Effector memory CD4-positive, alpha-beta T cell (primary cell): ENCODE results near the gene LEFTY1.
"Not testable (repeated sequence)": the region's sequence is repeated elsewhere in the genome, so short reads cannot be mapped to it uniquely, and the experiment has no call there.

Experiments used
- DNase-seq, 3 donors: peaks; one replicate each; pipeline ENCODE4 v3.0.0-alpha.2; 2020
- H3K27ac ChIP-seq: 2 replicates; pipeline ENCODE4 v1.7.0; 2013; ENCODE audit warnings: mild to moderate bottlenecking, low read length, moderate library complexity; ENCODE audit not compliant: insufficient read depth, poor library complexity, severe bottlenecking
- H3K27me3 ChIP-seq: replicated peaks from 2 replicates; pipeline ENCODE4 v1.7.0; 2013; ENCODE audit warnings: mild to moderate bottlenecking, low read length; ENCODE audit not compliant: insufficient read depth, control insufficient read depth, poor library complexity, severe bottlenecking
- H3K36me3 ChIP-seq: 2 replicates; pipeline ENCODE4 v1.7.0; 2013; ENCODE audit warnings: mild to moderate bottlenecking, low read length, moderate library complexity; ENCODE audit not compliant: control insufficient read depth, insufficient read depth
- H3K4me1 ChIP-seq: 2 replicates; pipeline ENCODE4 v1.7.0; 2013; ENCODE audit warnings: low read length, mild to moderate bottlenecking; ENCODE audit not compliant: control insufficient read depth, insufficient read depth, poor library complexity, severe bottlenecking
- H3K4me3 ChIP-seq: 2 replicates; pipeline ENCODE4 v1.7.0; 2013; ENCODE audit warnings: low read length, low read depth, mild to moderate bottlenecking; ENCODE audit not compliant: insufficient read depth, poor library complexity, severe bottlenecking
- H3K9me3 ChIP-seq: 2 replicates; pipeline ENCODE4 v1.7.0; 2013; ENCODE audit warnings: mild to moderate bottlenecking, low read length, moderate library complexity; ENCODE audit not compliant: control insufficient read depth
- total RNA-seq, 3 donors: gene quantifications; one replicate each; lab custom pipeline; 2026; lab: John Stamatoyannopoulos, UW

Gene LEFTY1
- total RNA-seq = 0 to 0.09 (median 0) reads per million in 3 donors

- Histone ChIP-seq H3K4me1 (no peaks in the 10 kb centered on the region), H3K27ac (no peak within 1 kb of the TSS), H3K36me3 (no peaks in the 10 kb centered on the region), H3K27me3 (no peaks in the 10 kb centered on the region), H3K4me3 (no peak within 1 kb of the TSS), H3K9me3 (no peaks in the 10 kb centered on the region)
- DNase-seq = no peak
Observed at GRCh38 chr1:225888898-225889601, at the start of gene LEFTY1. TSS of gene LEFTY1 (minus strand) at chr1:225889146. CDS start at chr1:225889066, 80 bp downstream.

GRCh38 chr1:225937048-225937968 lies 48.4 kb upstream of the LEFTY1 start:
- H3K27me3 ChIP-seq = no peaks in the 10 kb centered on the region
- no peak overlapping the region for H3K4me3 ChIP-seq
- DNase-seq = no peak
- H3K9me3 ChIP-seq = no peaks in the 10 kb centered on the region
- H3K36me3 ChIP-seq = no peaks in the 10 kb centered on the region
- no peak overlapping the region for H3K27ac ChIP-seq
- H3K4me1 ChIP-seq = no peaks in the 10 kb centered on the region

GRCh38 chr1:225936523-225936922 lies 47.6 kb upstream of the LEFTY1 start:
- H3K4me1 ChIP-seq = no peaks in the 10 kb centered on the region
- no peak overlapping the region for H3K4me3 ChIP-seq
- DNase-seq = no peak
- no peaks in the 10 kb centered on the region for H3K27me3 ChIP-seq
- H3K36me3 ChIP-seq = no peaks in the 10 kb centered on the region
- no peak overlapping the region for H3K27ac ChIP-seq
- no peaks in the 10 kb centered on the region for H3K9me3 ChIP-seq

- H3K27me3 ChIP-seq, H3K27ac ChIP-seq, H3K36me3 ChIP-seq, DNase-seq, H3K4me1 ChIP-seq, H3K9me3 ChIP-seq, H3K4me3 ChIP-seq: not testable (repeated sequence)
Observed at GRCh38 chr1:225936086-225936485, 47.1 kb upstream of the LEFTY1 start.

- Histone ChIP-seq H3K36me3 (no peaks in the 10 kb centered on the region), H3K4me1 (no peaks in the 10 kb centered on the region), H3K27ac (no peak overlapping the region), H3K9me3 (no peaks in the 10 kb centered on the region), H3K27me3 (no peaks in the 10 kb centered on the region), H3K4me3 (no peak overlapping the region)
- DNase-seq = no peak
Observed at GRCh38 chr1:225934711-225935110, 45.8 kb upstream of the LEFTY1 start.

GRCh38 chr1:225933072-225933471 lies 44.1 kb upstream of the LEFTY1 start:
- no peak overlapping the region for H3K4me3 ChIP-seq

GRCh38 chr1:225931270-225932136 lies 42.6 kb upstream of the LEFTY1 start:
- no peak overlapping the region for H3K4me3 ChIP-seq
- H3K27ac ChIP-seq = no peak overlapping the region
- no peaks in the 10 kb centered on the region for H3K9me3 ChIP-seq
- H3K4me1 ChIP-seq = no peaks in the 10 kb centered on the region
- no peak for DNase-seq
- no peaks in the 10 kb centered on the region for H3K36me3 ChIP-seq
- no peaks in the 10 kb centered on the region for H3K27me3 ChIP-seq

More at GRCh38 chr1:225933072-225933471, 44.1 kb upstream of the LEFTY1 start:
- no peaks in the 10 kb centered on the region for H3K36me3 ChIP-seq
- DNase-seq = no peak
- no peak overlapping the region for H3K27ac ChIP-seq
- no peaks in the 10 kb centered on the region for H3K27me3 ChIP-seq
- H3K9me3 ChIP-seq = no peaks in the 10 kb centered on the region
- H3K4me1 ChIP-seq = no peaks in the 10 kb centered on the region

GRCh38 chr1:225930566-225930965 lies 41.6 kb upstream of the LEFTY1 start:
- H3K36me3 ChIP-seq = no peaks in the 10 kb centered on the region
- no peaks in the 10 kb centered on the region for H3K4me1 ChIP-seq
- no peaks in the 10 kb centered on the region for H3K27me3 ChIP-seq
- no peak overlapping the region for H3K27ac ChIP-seq
- no peaks in the 10 kb centered on the region for H3K9me3 ChIP-seq
- no peak for DNase-seq
- no peak overlapping the region for H3K4me3 ChIP-seq

GRCh38 chr1:225929462-225929861 lies 40.5 kb upstream of the LEFTY1 start:
- not testable (repeated sequence) for H3K9me3 ChIP-seq, H3K4me1 ChIP-seq, H3K36me3 ChIP-seq, H3K27me3 ChIP-seq, DNase-seq, H3K4me3 ChIP-seq, H3K27ac ChIP-seq
